HepG2 (cell line): ENCODE results near the gene BTBD8. TPM values are rescaled to one million over a fixed set of nuclear protein-coding genes. Genes with fewer than 3 reads are reported as not detected.

Experiments
- CREB3 ChIP-seq: sonication (generic); formaldehyde crosslinking; IDR thresholded peaks from 2 replicates; pipeline ENCODE4 v1.5.0; 2020; ENCODE audit warnings: missing genetic modification reagents
- FOXM1 ChIP-seq: sonication (generic); formaldehyde crosslinking; IDR thresholded peaks from 2 replicates; pipeline ENCODE4 v1.5.0; 2020; ENCODE audit warnings: missing genetic modification reagents
- GABPA ChIP-seq, 2 experiments: IDR thresholded peaks; 2 replicates each; pipeline ENCODE4 v1.6.1; 2011 to 2016; ENCODE audit warnings: low read depth in 2 of 2, low read length in 1 of 2, missing biosample characterization in 1 of 2, missing genetic modification characterization in 1 of 2
- KAT7 ChIP-seq: IDR thresholded peaks from 2 replicates; pipeline ENCODE4 v1.6.1; 2018; ENCODE audit warnings: borderline replicate concordance, missing compliant biosample characterization
- KDM6A ChIP-seq: IDR thresholded peaks from 2 replicates; pipeline ENCODE4 v1.6.1; 2016; ENCODE audit warnings: low read depth
- NFATC3 ChIP-seq: sonication (generic); formaldehyde crosslinking; IDR thresholded peaks from 2 replicates; pipeline ENCODE4 v1.5.1; 2020; ENCODE audit warnings: mild to moderate bottlenecking, missing genetic modification reagents
- NFE2 ChIP-seq: sonication (generic); formaldehyde crosslinking; IDR thresholded peaks from 2 replicates; pipeline ENCODE4 v1.4.0; 2020; ENCODE audit warnings: missing genetic modification reagents
- POLR2A ChIP-seq, 2 experiments: IDR thresholded peaks; 2 replicates each; pipeline ENCODE4 v1.6.1; 2011; ENCODE audit warnings: low read depth in 2 of 2, low read length in 2 of 2, mild to moderate bottlenecking in 1 of 2, moderate library complexity in 1 of 2; ENCODE audit not compliant: insufficient read depth in 1 of 2
- POLR2AphosphoS5 ChIP-seq: IDR thresholded peaks from 2 replicates; pipeline ENCODE4 v1.6.1; 2012; ENCODE audit warnings: low read depth, low read length
- REL ChIP-seq: sonication (generic); formaldehyde crosslinking; conservative IDR thresholded peaks from 2 replicates; pipeline ENCODE4 v1.8.0; 2022; ENCODE audit warnings: mild to moderate bottlenecking, missing genetic modification reagents, moderate library complexity
- SALL2 ChIP-seq: sonication (generic); formaldehyde crosslinking; IDR thresholded peaks from 2 replicates; pipeline ENCODE4 v1.8.1; 2023; ENCODE audit warnings: mild to moderate bottlenecking, missing genetic modification reagents, inconsistent platforms
- SKI ChIP-seq: fragments of 450-650 bp; IDR thresholded peaks from one replicate; pipeline ENCODE4 v1.6.1; 2018; ENCODE audit warnings: mild to moderate bottlenecking; ENCODE audit not compliant: partially characterized antibody
- SMARCC2 ChIP-seq: fragments of 450-650 bp; IDR thresholded peaks from 2 replicates; pipeline ENCODE4 v1.6.1; 2017; ENCODE audit warnings: antibody characterized with exemption, mild to moderate bottlenecking
- SNAPC5 ChIP-seq: sonication (generic); formaldehyde crosslinking; IDR thresholded peaks from 2 replicates; pipeline ENCODE4 v1.8.1; 2023; ENCODE audit warnings: mild to moderate bottlenecking, missing genetic modification reagents, borderline replicate concordance
- SRY ChIP-seq: sonication (generic); formaldehyde crosslinking; IDR thresholded peaks from 2 replicates; pipeline ENCODE4 v1.8.0; 2022; ENCODE audit warnings: mild to moderate bottlenecking, missing genetic modification reagents
- ZBTB1 ChIP-seq: sonication (generic); formaldehyde crosslinking; IDR thresholded peaks from 2 replicates; pipeline ENCODE4 v1.4.0; 2020; ENCODE audit warnings: missing genetic modification reagents, borderline replicate concordance
- ZFX ChIP-seq: sonication (generic); formaldehyde crosslinking; IDR thresholded peaks from 2 replicates; pipeline ENCODE4 v1.4.0; 2020; ENCODE audit warnings: mild to moderate bottlenecking, low read depth, missing genetic modification reagents, moderate library complexity
- ZFY ChIP-seq: sonication (generic); formaldehyde crosslinking; IDR thresholded peaks from 2 replicates; pipeline ENCODE4 v1.4.0; 2020; ENCODE audit warnings: missing genetic modification reagents
- ZNF12 ChIP-seq: sonication (generic); formaldehyde crosslinking; IDR thresholded peaks from 2 replicates; pipeline ENCODE4 v1.5.0; 2020; ENCODE audit warnings: missing genetic modification reagents
- ZNF230 ChIP-seq: sonication (generic); formaldehyde crosslinking; IDR thresholded peaks from 2 replicates; pipeline ENCODE4 v1.4.0; 2020; ENCODE audit warnings: mild to moderate bottlenecking, missing genetic modification reagents
- ZNF256 ChIP-seq: sonication (generic); formaldehyde crosslinking; conservative IDR thresholded peaks from 2 replicates; pipeline ENCODE4 v1.4.0; 2020; ENCODE audit warnings: missing genetic modification reagents
- ZNF317 ChIP-seq: sonication (generic); formaldehyde crosslinking; IDR thresholded peaks from 2 replicates; pipeline ENCODE4 v1.5.0; 2020; ENCODE audit warnings: mild to moderate bottlenecking, missing genetic modification reagents
- ZNF326 ChIP-seq: sonication (generic); formaldehyde crosslinking; IDR thresholded peaks from 2 replicates; pipeline ENCODE4 v1.4.0; 2020; ENCODE audit warnings: missing genetic modification reagents, borderline replicate concordance
- ZNF430 ChIP-seq: sonication (generic); formaldehyde crosslinking; IDR thresholded peaks from 2 replicates; pipeline ENCODE4 v1.9.0; 2021; ENCODE audit warnings: mild to moderate bottlenecking, missing genetic modification reagents
- ZNF569 ChIP-seq: sonication (generic); formaldehyde crosslinking; IDR thresholded peaks from 2 replicates; pipeline ENCODE4 v1.5.0; 2020; ENCODE audit warnings: mild to moderate bottlenecking, missing genetic modification reagents, moderate library complexity, borderline replicate concordance
- polyA plus RNA-seq, 8 experiments: library from polyadenylated mRNA; depleted of rRNA in 3 of 8; stranded (reverse) in 7 of 8; unstranded in 1 of 8; fragments of >200 nt; fragmentation: Illumina TruSeq in 4 of 8; extraction: Trizol in 4 of 8; gene quantifications; 2 replicates each; pipeline versions ENCODE4 v1.2.1 to v1.2.3, GENCODE V29; 2011 to 2016; ENCODE audit warnings: low read depth in 4 of 8, missing spikeins in 1 of 8, mixed read lengths in 1 of 8; ENCODE audit not compliant: insufficient read depth in 1 of 8
- total RNA-seq, 5 experiments: library from RNA; depleted of rRNA; stranded (reverse); fragments of >200 nt; fragmentation: Illumina TruSeq; extraction: Trizol; gene quantifications; 2 replicates each; pipeline ENCODE4 v1.2.3, GENCODE V29; 2016; ENCODE audit warnings: low read depth in 1 of 5
- TF ChIP-seq, protein P1 (sequence below): sonication (generic); formaldehyde crosslinking; IDR thresholded peaks from 2 replicates; pipeline ENCODE4 v1.8.1; 2023; ENCODE audit warnings: missing genetic modification reagents, inconsistent platforms, borderline replicate concordance

Gene BTBD8
- total and polyA plus RNA-seq, 2 of the 13 experiments (the other 11 are each of a cell fraction or from before 2014, with no cell fraction given) = 0.41 to 1.8 TPM

DNA sequence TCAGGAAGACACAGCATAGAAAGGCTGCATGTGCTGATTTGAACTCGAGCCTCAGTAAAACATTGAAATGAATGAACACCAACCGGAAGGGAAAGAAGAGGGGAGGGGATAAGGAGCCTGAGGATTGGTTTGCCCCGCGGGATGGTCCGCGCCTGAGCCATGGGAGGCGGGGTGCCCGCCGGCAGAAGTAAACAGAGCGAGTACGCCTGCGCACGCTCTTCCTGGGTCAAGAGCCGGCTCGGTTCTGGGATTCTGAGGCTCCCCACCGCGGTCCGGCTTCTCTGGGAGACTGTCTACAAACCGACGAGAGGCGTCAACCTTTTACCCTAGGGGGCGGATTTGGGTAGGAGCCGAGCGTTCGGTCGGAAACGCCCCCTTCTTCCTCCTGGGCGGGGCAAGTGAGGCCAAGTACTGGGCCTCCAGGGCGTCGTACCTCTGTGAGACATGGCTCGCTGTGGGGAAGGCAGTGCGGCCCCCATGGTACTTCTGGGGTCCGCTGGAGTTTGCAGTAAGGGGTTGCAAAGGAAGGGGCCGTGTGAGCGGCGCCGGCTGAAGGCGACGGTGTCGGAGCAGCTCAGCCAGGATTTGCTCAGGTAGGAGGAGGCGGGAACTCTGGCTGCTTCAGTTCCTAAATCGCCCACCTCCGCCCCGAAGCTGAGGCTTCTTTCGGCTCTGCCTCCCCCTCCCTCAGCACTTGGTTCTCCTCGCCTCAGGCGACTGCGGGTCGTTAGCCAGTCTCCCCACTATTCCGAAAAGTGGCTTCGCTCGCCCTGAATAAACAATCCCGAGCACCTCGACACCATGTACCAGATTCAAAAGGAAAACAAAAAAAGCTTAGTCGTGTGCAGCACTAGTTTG is at the start of gene BTBD8 (continued):
- TF ChIP-seq CREB3 (CRISPR knock-in tag) (no peak), ZFX (CRISPR knock-in tag) (peak; percentile 75), SMARCC2 (no peak), SALL2 (CRISPR knock-in tag) (peak; percentile 45; the same call in 1 of the 2 replicates), ZNF569 (CRISPR knock-in tag) (no peak), ZNF230 (CRISPR knock-in tag) (peak; percentile 57; the same call in 1 of the 2 replicates), ZFY (CRISPR knock-in tag) (peak; percentile 73), KDM6A (no peak), SKI (no peak), NFE2 (CRISPR knock-in tag) (no peak), REL (CRISPR knock-in tag) (0 out of 2 replicates have a peak, but pooled peaks have one; percentile 55), ZBTB1 (CRISPR knock-in tag) (no peak), NFATC3 (CRISPR knock-in tag) (0 out of 2 replicates have a peak, but pooled peaks have one; percentile 63), GABPA (IDR thresholded peaks at IDR 0.05; ENCODE audit: low read depth, low read length) (no peak), GABPA (CRISPR knock-in tag; IDR thresholded peaks at IDR 0.05; ENCODE audit: low read depth) (peak; percentile 78), POLR2A (IDR thresholded peaks at IDR 0.05; ENCODE audit: insufficient read depth in 1 of 2, low read depth in 2 of 2, low read length in 2 of 2) (peak; percentile 39 to 59; a peak in 2 of 4 replicates), ZNF256 (CRISPR knock-in tag) (no peak), SNAPC5 (CRISPR knock-in tag) (no peak), ZNF317 (CRISPR knock-in tag) (no peak), ZNF430 (CRISPR knock-in tag) (peak; percentile 55; the same call in 1 of the 2 replicates), FOXM1 (CRISPR knock-in tag) (no peak), SRY (peak; percentile 81), KAT7 (no peak), POLR2AphosphoS5 (peak; percentile 68), ZNF326 (CRISPR knock-in tag) (no peak), ZNF12 (CRISPR knock-in tag) (peak; percentile 49; the same call in 1 of the 2 replicates)
- TF ChIP-seq, protein P1, sequence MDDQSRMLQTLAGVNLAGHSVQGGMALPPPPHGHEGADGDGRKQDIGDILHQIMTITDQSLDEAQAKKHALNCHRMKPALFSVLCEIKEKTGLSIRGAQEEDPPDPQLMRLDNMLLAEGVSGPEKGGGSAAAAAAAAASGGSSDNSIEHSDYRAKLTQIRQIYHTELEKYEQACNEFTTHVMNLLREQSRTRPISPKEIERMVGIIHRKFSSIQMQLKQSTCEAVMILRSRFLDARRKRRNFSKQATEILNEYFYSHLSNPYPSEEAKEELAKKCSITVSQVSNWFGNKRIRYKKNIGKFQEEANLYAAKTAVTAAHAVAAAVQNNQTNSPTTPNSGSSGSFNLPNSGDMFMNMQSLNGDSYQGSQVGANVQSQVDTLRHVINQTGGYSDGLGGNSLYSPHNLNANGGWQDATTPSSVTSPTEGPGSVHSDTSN = no peak
